ENCODE results near the gene USP9X.

USP9X gene

DNA sequence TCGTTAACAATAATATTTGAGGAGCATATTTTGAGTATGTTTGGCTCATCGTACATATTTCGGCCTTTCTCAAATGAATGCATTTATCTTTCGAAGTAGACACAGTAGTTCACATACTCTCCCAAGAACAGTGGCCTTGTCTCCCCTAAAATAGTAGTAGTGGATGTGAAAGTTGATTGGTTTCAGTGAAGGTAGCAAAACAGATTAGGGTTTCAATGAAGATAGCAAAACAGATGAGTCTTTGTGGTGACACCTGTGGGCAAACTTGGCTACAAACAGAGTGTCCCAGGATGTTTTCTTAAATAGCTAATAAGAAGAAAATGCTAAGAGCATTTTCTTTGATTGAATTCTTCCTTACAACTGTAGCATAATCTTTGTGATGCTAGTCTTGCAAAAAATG lies 67.0 kb downstream of the USP9X start:
- TF ChIP-seq GLIS2 (tag by site-specific recombination; IDR thresholded peaks at IDR 0.05) = no peak
- Histone ChIP-seq H3K9me3 (ENCODE audit: control insufficient read depth, insufficient read depth, low read depth, low read length) (no peaks in the 10 kb centered on the region), H3K27ac (ENCODE audit: extremely low read depth, low read depth, low read length) (no peak overlapping the region), H3K4me1 (ENCODE audit: control insufficient read depth, insufficient read depth, low read length) (peaks cover 4% of the 10 kb centered on the region; the same call in 1 of the 2 replicates), H3K36me3 (ENCODE audit: control insufficient read depth in 2 of 2, insufficient read depth in 1 of 2, low read length in 2 of 2) (peaks cover 85 to 96% of the 10 kb centered on the region in 2 experiments), H3K4me3 (ENCODE audit: low read depth, low read length) (no peak overlapping the region)
- CTCF ChIA-PET = interaction anchor here (0.9 to 1.6 kb wide), 3 partner anchors 13 to 102 kb away, joined by 3 to 9 read pairs (median 5); no protein-coding TSS in a partner anchor
- POLR2A ChIA-PET = no interaction called here

DNA sequence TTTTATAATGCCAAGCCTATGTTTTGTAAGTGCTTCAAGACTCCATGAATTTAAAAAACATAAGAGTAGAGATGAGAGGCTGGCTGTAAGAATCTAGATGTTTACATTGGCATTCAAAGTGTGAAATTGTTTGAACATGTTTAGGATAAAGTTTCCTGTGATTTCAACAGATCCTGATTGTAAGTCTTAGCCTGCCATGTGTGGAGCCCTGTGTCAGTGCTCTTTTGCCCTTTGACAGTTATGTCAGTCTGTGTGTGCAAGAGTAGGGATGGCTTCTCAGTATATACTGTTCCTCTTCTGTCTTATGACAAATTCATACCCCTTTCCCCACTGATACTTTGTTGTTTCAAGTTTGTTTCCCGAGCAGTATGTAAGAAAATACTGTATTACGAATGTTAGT lies 68.2 kb downstream of the USP9X start:
- CTCF ChIA-PET = interaction anchor here (0.6 to 1.6 kb wide), 4 partner anchors 8 to 502 kb away, joined by 4 to 9 read pairs (median 5); no protein-coding TSS in a partner anchor
- H3K36me3 ChIP-seq (ENCODE audit: control insufficient read depth in 2 of 2, insufficient read depth in 1 of 2, low read length in 2 of 2) = peaks cover 82 to 94% of the 10 kb centered on the region in 2 experiments

GRCh38 chrX:41153957-41154356 lies 68.7 kb downstream of the USP9X start:
- Histone ChIP-seq H3K27ac (ENCODE audit: extremely low read depth, low read depth, low read length) (no peak overlapping the region), H3K9me3 (ENCODE audit: control insufficient read depth, insufficient read depth, low read depth, low read length) (no peaks in the 10 kb centered on the region), H3K4me1 (ENCODE audit: control insufficient read depth, insufficient read depth, low read length) (peaks cover 4% of the 10 kb centered on the region; the same call in 1 of the 2 replicates), H3K36me3 (ENCODE audit: control insufficient read depth in 2 of 2, insufficient read depth in 1 of 2, low read length in 2 of 2) (peaks cover 79 to 94% of the 10 kb centered on the region in 2 experiments), H3K4me3 (ENCODE audit: low read depth, low read length) (no peak overlapping the region)
- ChIA-PET POLR2A (no interaction called here), CTCF (interaction anchor here (1.0 to 1.1 kb wide), 2 partner anchors 9 to 27 kb away, joined by 4 read pairs; no protein-coding TSS in a partner anchor)
- TF ChIP-seq, protein P1, sequence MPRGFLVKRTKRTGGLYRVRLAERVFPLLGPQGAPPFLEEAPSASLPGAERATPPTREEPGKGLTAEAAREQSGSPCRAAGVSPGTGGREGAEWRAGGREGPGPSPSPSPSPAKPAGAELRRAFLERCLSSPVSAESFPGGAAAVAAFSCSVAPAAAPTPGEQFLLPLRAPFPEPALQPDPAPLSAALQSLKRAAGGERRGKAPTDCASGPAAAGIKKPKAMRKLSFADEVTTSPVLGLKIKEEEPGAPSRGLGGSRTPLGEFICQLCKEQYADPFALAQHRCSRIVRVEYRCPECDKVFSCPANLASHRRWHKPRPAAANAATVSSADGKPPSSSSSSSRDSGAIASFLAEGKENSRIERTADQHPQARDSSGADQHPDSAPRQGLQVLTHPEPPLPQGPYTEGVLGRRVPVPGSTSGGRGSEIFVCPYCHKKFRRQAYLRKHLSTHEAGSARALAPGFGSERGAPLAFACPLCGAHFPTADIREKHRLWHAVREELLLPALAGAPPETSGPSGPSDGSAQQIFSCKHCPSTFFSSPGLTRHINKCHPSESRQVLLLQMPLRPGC (tag by site-specific recombination; IDR thresholded peaks at IDR 0.05) = no peak
- TF ChIP-seq, protein P2, sequence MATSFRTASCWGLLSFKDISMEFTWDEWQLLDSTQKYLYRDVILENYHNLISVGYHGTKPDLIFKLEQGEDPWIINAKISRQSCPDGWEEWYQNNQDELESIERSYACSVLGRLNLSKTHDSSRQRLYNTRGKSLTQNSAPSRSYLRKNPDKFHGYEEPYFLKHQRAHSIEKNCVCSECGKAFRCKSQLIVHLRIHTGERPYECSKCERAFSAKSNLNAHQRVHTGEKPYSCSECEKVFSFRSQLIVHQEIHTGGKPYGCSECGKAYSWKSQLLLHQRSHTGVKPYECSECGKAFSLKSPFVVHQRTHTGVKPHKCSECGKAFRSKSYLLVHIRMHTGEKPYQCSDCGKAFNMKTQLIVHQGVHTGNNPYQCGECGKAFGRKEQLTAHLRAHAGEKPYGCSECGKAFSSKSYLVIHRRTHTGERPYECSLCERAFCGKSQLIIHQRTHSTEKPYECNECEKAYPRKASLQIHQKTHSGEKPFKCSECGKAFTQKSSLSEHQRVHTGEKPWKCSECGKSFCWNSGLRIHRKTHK (tag by site-specific recombination; IDR thresholded peaks at IDR 0.05) = no peak
- no peak for TF ChIP-seq ZNF692 (tag by site-specific recombination; IDR thresholded peaks at IDR 0.05)

More for the DNA sequence above, 68.2 kb downstream of the USP9X start:
- Histone ChIP-seq H3K4me3 (ENCODE audit: low read depth, low read length) (no peak overlapping the region), H3K4me1 (ENCODE audit: control insufficient read depth, insufficient read depth, low read length) (peaks cover 4% of the 10 kb centered on the region; the same call in 1 of the 2 replicates), H3K27ac (ENCODE audit: extremely low read depth, low read depth, low read length) (no peak overlapping the region; the same call in 1 of the 2 replicates), H3K9me3 (ENCODE audit: control insufficient read depth, insufficient read depth, low read depth, low read length) (no peaks in the 10 kb centered on the region)
- POLR2A ChIA-PET = no interaction called here
- TF ChIP-seq ZNF335 (tag by site-specific recombination; conservative IDR thresholded peaks at IDR 0.05) = no peak
- TF ChIP-seq SCRT1 (tag by site-specific recombination; IDR thresholded peaks at IDR 0.05; ENCODE audit: borderline replicate concordance) = no peak
- no peak for TF ChIP-seq ZBTB10 (tag by site-specific recombination; IDR thresholded peaks at IDR 0.05)
- no peak for TF ChIP-seq ZNF16 (tag by site-specific recombination; IDR thresholded peaks at IDR 0.05; ENCODE audit: low read depth)
- no peak for TF ChIP-seq ZNF660 (tag by site-specific recombination; IDR thresholded peaks at IDR 0.05)
- TF ChIP-seq ZNF223 (tag by site-specific recombination; IDR thresholded peaks at IDR 0.05) = no peak
- TF ChIP-seq, protein P3, sequence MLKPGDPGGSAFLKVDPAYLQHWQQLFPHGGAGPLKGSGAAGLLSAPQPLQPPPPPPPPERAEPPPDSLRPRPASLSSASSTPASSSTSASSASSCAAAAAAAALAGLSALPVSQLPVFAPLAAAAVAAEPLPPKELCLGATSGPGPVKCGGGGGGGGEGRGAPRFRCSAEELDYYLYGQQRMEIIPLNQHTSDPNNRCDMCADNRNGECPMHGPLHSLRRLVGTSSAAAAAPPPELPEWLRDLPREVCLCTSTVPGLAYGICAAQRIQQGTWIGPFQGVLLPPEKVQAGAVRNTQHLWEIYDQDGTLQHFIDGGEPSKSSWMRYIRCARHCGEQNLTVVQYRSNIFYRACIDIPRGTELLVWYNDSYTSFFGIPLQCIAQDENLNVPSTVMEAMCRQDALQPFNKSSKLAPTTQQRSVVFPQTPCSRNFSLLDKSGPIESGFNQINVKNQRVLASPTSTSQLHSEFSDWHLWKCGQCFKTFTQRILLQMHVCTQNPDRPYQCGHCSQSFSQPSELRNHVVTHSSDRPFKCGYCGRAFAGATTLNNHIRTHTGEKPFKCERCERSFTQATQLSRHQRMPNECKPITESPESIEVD (tag by site-specific recombination; IDR thresholded peaks at IDR 0.05) = 0 out of 2 replicates have a peak, but pooled peaks have one; percentile 0
- 0 out of 2 replicates have a peak, but pooled peaks have one; percentile 12 for TF ChIP-seq FEZF1 (tag by site-specific recombination; IDR thresholded peaks at IDR 0.05)
- no peak for TF ChIP-seq ZNF121 (tag by site-specific recombination; IDR thresholded peaks at IDR 0.05)
